Mesothelial cell of epicardium (in vitro differentiated cells): ENCODE data around the gene CDX1. TPM values are rescaled to one million over a fixed set of nuclear protein-coding genes. Genes with fewer than 3 reads are reported as not detected.

Experiments
- DNase-seq, 2 experiments: peaks; one replicate each; pipeline ENCODE4 v3.0.0; 2021; ENCODE audit warnings: low spot score in 2 of 2; ENCODE audit not compliant: unreplicated experiment in 2 of 2
- H3K27ac Mint-ChIP-seq: 2 replicates; pipeline ENCODE4 v1.8.0; 2021; ENCODE audit warnings: mixed read lengths
- H3K27me3 Mint-ChIP-seq: 2 replicates; pipeline ENCODE4 v1.8.0; 2021; ENCODE audit warnings: low read depth, mixed read lengths
- H3K36me3 Mint-ChIP-seq: 2 replicates; pipeline ENCODE4 v1.8.0; 2021; ENCODE audit warnings: mixed read lengths
- H3K4me1 Mint-ChIP-seq: 2 replicates; pipeline ENCODE4 v1.8.0; 2021; ENCODE audit warnings: mixed read lengths
- H3K4me3 Mint-ChIP-seq: 2 replicates; pipeline ENCODE4 v1.8.0; 2021; ENCODE audit warnings: mild to moderate bottlenecking, moderate library complexity, mixed read lengths
- H3K9me3 Mint-ChIP-seq: 2 replicates; pipeline ENCODE4 v1.8.0; 2021; ENCODE audit warnings: mixed read lengths
- CTCF ChIP-seq: fragments of 200-600 bp; sonication (generic); IDR thresholded peaks from one replicate; pipeline ENCODE4 v1.5.0; 2021; ENCODE audit warnings: antibody characterized with exemption; ENCODE audit not compliant: unreplicated experiment
- total RNA-seq: library from RNA; stranded (reverse); gene quantifications from 3 replicates; pipeline ENCODE4 v1.2.1, GENCODE V29; 2021

CDX1 gene
- total RNA-seq, 1 donor from 2014 or later = 0.51 TPM

GRCh38 chr5:150137997-150138396 is 28.6 kb upstream of the CDX1 start:
- no peak for DNase-seq
- Mint-ChIP-seq H3K4me3 (peak overlapping the region; percentile 35), H3K27ac (peak overlapping the region; percentile 92), H3K27me3 (no peaks in the 10 kb centered on the region), H3K36me3 (no peaks in the 10 kb centered on the region), H3K4me1 (peaks cover 54% of the 10 kb centered on the region), H3K9me3 (no peaks in the 10 kb centered on the region)
- TF ChIP-seq CTCF = no peak

- TF ChIP-seq CTCF = no peak
- no peaks in the 10 kb centered on the region for H3K36me3 Mint-ChIP-seq
These were observed 27.9 kb upstream of the CDX1 start for GRCh38 chr5:150138551-150139265.

GRCh38 chr5:150139334-150139733 is 27.2 kb upstream of the CDX1 start:
- H3K36me3 Mint-ChIP-seq = no peaks in the 10 kb centered on the region
- H3K4me3 Mint-ChIP-seq = no peak overlapping the region
- no peak for TF ChIP-seq CTCF
- peak overlapping the region; percentile 92 for H3K27ac Mint-ChIP-seq
- DNase-seq = no peak
- no peaks in the 10 kb centered on the region for H3K27me3 Mint-ChIP-seq
- H3K4me1 Mint-ChIP-seq = peaks cover 67% of the 10 kb centered on the region
- H3K9me3 Mint-ChIP-seq = no peaks in the 10 kb centered on the region

More at GRCh38 chr5:150138551-150139265, 27.9 kb upstream of the CDX1 start:
- no peaks in the 10 kb centered on the region for H3K9me3 Mint-ChIP-seq
- H3K4me1 Mint-ChIP-seq = peaks cover 61% of the 10 kb centered on the region
- DNase-seq = no peak
- H3K27ac Mint-ChIP-seq = peak overlapping the region; percentile 92
- no peaks in the 10 kb centered on the region for H3K27me3 Mint-ChIP-seq
- H3K4me3 Mint-ChIP-seq = peak overlapping the region; percentile 35

GRCh38 chr5:150140830-150141229 is 25.7 kb upstream of the CDX1 start:
- no peak for DNase-seq
- Mint-ChIP-seq H3K36me3 (no peaks in the 10 kb centered on the region), H3K27ac (peak overlapping the region; percentile 92), H3K4me1 (peaks cover 77% of the 10 kb centered on the region), H3K27me3 (no peaks in the 10 kb centered on the region), H3K9me3 (no peaks in the 10 kb centered on the region), H3K4me3 (no peak overlapping the region)
- TF ChIP-seq CTCF = no peak

GRCh38 chr5:150141544-150142184 is 24.9 kb upstream of the CDX1 start:
- TF ChIP-seq CTCF = no peak
- Mint-ChIP-seq H3K4me3 (no peak overlapping the region), H3K9me3 (no peaks in the 10 kb centered on the region), H3K36me3 (no peaks in the 10 kb centered on the region), H3K27me3 (no peaks in the 10 kb centered on the region), H3K27ac (peak overlapping the region; percentile 92), H3K4me1 (peaks cover 78% of the 10 kb centered on the region)
- no peak for DNase-seq
